Breast epithelium (tissue), 4 donors: ENCODE measurements around the gene STEAP3. TPM values are rescaled to one million over a fixed set of nuclear protein-coding genes. Genes with fewer than 3 reads are reported as not detected.

ENCODE experiments used
- DNase-seq, 2 donors: peaks; one replicate each; pipeline ENCODE4 v3.0.0-alpha.2; 2019; ENCODE audit warnings: low spot score in 2 of 2
- H3K27ac ChIP-seq, 2 donors: fragments of 200-600 bp; sonication (generic) in 1 of 2; one replicate each; pipeline ENCODE4 v1.5.1; 2016 to 2019; ENCODE audit warnings: mild to moderate bottlenecking in 1 of 2
- H3K27me3 ChIP-seq, 2 donors: fragments of 200-600 bp; sonication (generic) in 1 of 2; one replicate each; pipeline versions ENCODE4 v1.5.1 to v1.6.0; 2017 to 2019; ENCODE audit warnings: control low read depth in 1 of 2, mild to moderate bottlenecking in 1 of 2
- H3K36me3 ChIP-seq: fragments of 200-600 bp; one replicate; pipeline ENCODE4 v1.5.1; 2019
- H3K4me1 ChIP-seq, 2 donors: fragments of 200-600 bp; sonication (generic); one replicate each; pipeline ENCODE4 v1.5.1; 2016 to 2019; ENCODE audit warnings: control low read depth in 1 of 2
- H3K4me3 ChIP-seq, 3 donors: fragments of 200-600 bp; sonication (generic); 1 replicate in 2 of 3; 2 replicates in 1 of 3; pipeline ENCODE4 v1.5.1; 2016 to 2019; ENCODE audit warnings: mild to moderate bottlenecking in 3 of 3, moderate library complexity in 2 of 3
- H3K9me3 ChIP-seq, 2 donors: fragments of 200-600 bp; sonication (generic) in 1 of 2; one replicate each; pipeline ENCODE4 v1.5.1; 2016 to 2019; ENCODE audit warnings: control low read depth in 1 of 2
- POLR2A ChIP-seq: fragments of 450-650 bp; IDR thresholded peaks from one replicate; pipeline ENCODE4 v1.6.1; 2016; ENCODE audit warnings: antibody characterized with exemption, mild to moderate bottlenecking, moderate library complexity
- POLR2AphosphoS5 ChIP-seq, 3 donors: sonication (generic); formaldehyde crosslinking; IDR thresholded peaks; one replicate each; pipeline ENCODE4 v1.6.1; 2017; ENCODE audit warnings: antibody characterized with exemption in 3 of 3
- intact Hi-C: fragments of 100-400 bp; cut with DNase I; formaldehyde crosslinking; loops from one replicate; pipeline ENCODE4 v1.15.1; 2023; ENCODE audit warnings: low total_unique reads
- total RNA-seq, 3 donors: library from RNA; depleted of rRNA; stranded (reverse); fragments of >200 nt; gene quantifications; one replicate each; pipeline ENCODE4 v1.1.0, GENCODE V29; 2016
- TF ChIP-seq, protein P1 (sequence below), 3 donors: fragments of 450-650 bp; IDR thresholded peaks; one replicate each; pipeline ENCODE4 v1.5.1; 2016 to 2017; ENCODE audit warnings: antibody characterized with exemption in 3 of 3, mild to moderate bottlenecking in 3 of 3, moderate library complexity in 3 of 3

STEAP3 gene
- total RNA-seq, 3 donors from 2014 or later, result 11.2 to 52.2 (median 49.8) TPM

DNA sequence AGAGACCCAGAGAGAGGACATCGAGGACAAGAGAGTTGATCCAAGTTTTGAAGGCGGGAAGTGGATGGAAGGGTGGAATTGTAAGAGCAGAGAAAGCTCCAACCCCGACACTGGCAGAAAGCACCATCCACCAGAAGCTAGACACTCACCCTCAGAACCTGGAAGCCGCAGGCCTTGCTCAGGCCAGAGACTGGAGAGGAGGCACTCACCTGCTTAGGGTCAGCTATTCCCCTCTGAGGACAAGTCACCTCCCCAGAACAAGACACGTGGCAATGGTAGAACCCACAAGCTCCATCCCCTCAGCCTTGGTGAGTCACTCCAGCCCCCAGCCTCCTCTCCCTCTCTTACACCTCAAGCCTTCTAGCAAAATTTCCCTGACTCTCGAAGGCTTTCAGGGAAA lies 64.9 kb downstream of the STEAP3 start:
- H3K27ac ChIP-seq, result peak overlapping the region; percentile 70 to 78
- TF ChIP-seq, protein P1, sequence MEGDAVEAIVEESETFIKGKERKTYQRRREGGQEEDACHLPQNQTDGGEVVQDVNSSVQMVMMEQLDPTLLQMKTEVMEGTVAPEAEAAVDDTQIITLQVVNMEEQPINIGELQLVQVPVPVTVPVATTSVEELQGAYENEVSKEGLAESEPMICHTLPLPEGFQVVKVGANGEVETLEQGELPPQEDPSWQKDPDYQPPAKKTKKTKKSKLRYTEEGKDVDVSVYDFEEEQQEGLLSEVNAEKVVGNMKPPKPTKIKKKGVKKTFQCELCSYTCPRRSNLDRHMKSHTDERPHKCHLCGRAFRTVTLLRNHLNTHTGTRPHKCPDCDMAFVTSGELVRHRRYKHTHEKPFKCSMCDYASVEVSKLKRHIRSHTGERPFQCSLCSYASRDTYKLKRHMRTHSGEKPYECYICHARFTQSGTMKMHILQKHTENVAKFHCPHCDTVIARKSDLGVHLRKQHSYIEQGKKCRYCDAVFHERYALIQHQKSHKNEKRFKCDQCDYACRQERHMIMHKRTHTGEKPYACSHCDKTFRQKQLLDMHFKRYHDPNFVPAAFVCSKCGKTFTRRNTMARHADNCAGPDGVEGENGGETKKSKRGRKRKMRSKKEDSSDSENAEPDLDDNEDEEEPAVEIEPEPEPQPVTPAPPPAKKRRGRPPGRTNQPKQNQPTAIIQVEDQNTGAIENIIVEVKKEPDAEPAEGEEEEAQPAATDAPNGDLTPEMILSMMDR (IDR thresholded peaks at IDR 0.05), result no peak
- TF ChIP-seq POLR2AphosphoS5 (IDR thresholded peaks at IDR 0.05) (no peak), POLR2A (no peak)
- H3K4me3 ChIP-seq, result no peak overlapping the region
- H3K27me3 ChIP-seq, result no peaks in the 10 kb centered on the region
- no peaks in the 10 kb centered on the region for H3K9me3 ChIP-seq
- no peaks in the 10 kb centered on the region for H3K36me3 ChIP-seq
- peaks cover 0 to under 1% of the 10 kb centered on the region in 2 donors for H3K4me1 ChIP-seq
- no peak for DNase-seq
- intact Hi-C loops, result loop anchor here (5.0 kb wide), 1 partner anchor 406 kb away; no protein-coding TSS in a partner anchor

DNA sequence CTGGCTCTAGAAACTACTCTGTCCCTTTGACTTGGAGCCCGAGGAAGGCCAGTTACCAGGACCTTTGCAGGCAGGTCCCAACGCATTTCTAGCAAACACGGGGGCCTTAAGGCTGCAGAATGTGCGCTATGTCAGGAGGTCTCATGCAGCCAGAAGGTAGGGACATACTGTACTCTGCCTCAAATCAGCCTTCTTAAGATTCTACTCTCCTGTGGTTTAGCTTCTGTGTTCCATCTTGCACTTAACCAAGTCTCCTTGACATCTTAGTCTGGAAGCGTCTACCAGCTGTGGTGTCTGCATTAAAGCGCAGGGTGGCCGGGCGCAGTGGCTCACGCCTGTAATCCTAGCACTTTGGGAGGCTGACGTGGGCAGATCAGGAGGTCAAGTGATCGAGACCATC lies 65.5 kb downstream of the STEAP3 start:
- H3K27ac ChIP-seq, result peak overlapping the region; percentile 70 to 78
- no peaks in the 10 kb centered on the region for H3K4me1 ChIP-seq
- DNase-seq, result peak in 1 of 2 donors; percentile 56
- H3K36me3 ChIP-seq, result no peaks in the 10 kb centered on the region
- H3K27me3 ChIP-seq, result no peaks in the 10 kb centered on the region
- intact Hi-C loops, result loop anchor here (5.0 kb wide), 1 partner anchor 407 kb away; no protein-coding TSS in a partner anchor
- TF ChIP-seq, protein P1 (IDR thresholded peaks at IDR 0.05), result no peak
- TF ChIP-seq POLR2AphosphoS5 (IDR thresholded peaks at IDR 0.05), result no peak
- no peak for TF ChIP-seq POLR2A
- no peaks in the 10 kb centered on the region for H3K9me3 ChIP-seq
- H3K4me3 ChIP-seq, result no peak overlapping the region

DNA sequence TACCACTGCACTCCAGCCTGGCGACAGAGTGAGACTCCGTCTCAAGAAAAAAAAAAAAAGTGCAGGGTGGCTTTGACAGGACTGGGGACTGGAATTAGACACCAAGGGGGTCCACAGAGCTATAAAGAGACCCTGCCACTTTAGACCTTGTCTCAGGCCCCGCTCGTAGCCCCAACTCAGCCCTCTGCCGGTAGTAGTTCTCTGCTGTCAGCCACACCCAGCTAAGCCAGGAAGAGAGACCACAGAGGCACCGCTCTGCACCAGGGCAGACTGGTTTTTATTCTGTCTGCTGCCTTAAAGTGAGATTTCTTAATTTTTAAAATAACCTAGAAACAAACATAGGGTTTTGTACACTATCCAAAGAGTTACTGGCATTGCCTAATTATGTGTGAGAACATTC lies 66.0 kb downstream of the STEAP3 start:
- DNase-seq, result peak in 1 of 2 donors; percentile 44
- Histone ChIP-seq H3K36me3 (no peaks in the 10 kb centered on the region), H3K4me3 (no peak overlapping the region), H3K4me1 (no peaks in the 10 kb centered on the region), H3K9me3 (no peaks in the 10 kb centered on the region), H3K27me3 (no peaks in the 10 kb centered on the region), H3K27ac (peak overlapping the region; percentile 70 to 78)
- no peak for TF ChIP-seq POLR2A
- TF ChIP-seq, protein P1 (IDR thresholded peaks at IDR 0.05), result peak in 1 of 3 donors; percentile 23
- intact Hi-C loops, result loop anchor here (5.0 kb wide), 1 partner anchor 407 kb away; no protein-coding TSS in a partner anchor

DNA sequence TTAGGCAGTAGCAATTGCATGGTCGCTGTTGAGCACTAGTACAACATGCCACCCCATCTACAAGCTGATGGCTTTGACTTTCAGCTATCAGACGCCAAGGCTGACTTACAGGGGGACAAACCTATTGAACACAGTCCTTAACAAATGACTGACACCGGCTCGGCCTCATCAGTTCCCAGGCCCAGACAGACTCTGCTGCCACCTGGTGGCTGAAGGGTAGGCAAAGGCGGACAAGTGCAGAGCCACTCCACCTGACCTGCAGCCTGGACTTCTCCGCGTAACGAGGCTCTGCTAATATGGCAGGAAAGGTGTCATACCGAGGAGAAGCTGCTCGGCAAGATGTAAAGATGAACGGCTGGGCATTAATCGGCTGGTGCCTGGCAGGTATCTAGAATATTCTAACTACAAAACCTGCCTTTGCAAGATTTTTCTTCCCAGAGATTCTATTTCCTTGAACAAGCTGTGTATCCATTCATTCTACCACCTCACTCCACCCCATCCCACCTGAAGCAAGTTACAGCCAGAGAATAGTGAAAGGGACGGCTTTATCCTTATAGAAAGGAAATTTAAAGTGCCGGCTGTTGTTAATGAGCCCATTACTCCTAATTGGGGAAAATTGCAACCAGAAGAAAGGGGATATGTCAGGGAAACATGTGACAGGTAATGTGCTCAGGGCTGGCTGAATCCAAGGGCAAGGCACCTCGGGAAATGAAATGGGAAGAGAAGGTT lies 67.4 kb downstream of the STEAP3 start:
- Histone ChIP-seq H3K27me3 (no peaks in the 10 kb centered on the region), H3K27ac (peak overlapping the region in 1 of 2 donors; percentile 13), H3K4me1 (no peaks in the 10 kb centered on the region), H3K9me3 (no peaks in the 10 kb centered on the region), H3K4me3 (no peak overlapping the region), H3K36me3 (no peaks in the 10 kb centered on the region)
- peak; percentile 73 to 75 for DNase-seq
- TF ChIP-seq POLR2AphosphoS5 (IDR thresholded peaks at IDR 0.05) (no peak), POLR2A (no peak)
- TF ChIP-seq, protein P1 (IDR thresholded peaks at IDR 0.05), result peak; percentile 51 to 88 (median 65)
- intact Hi-C loops, result no loop called here

DNA sequence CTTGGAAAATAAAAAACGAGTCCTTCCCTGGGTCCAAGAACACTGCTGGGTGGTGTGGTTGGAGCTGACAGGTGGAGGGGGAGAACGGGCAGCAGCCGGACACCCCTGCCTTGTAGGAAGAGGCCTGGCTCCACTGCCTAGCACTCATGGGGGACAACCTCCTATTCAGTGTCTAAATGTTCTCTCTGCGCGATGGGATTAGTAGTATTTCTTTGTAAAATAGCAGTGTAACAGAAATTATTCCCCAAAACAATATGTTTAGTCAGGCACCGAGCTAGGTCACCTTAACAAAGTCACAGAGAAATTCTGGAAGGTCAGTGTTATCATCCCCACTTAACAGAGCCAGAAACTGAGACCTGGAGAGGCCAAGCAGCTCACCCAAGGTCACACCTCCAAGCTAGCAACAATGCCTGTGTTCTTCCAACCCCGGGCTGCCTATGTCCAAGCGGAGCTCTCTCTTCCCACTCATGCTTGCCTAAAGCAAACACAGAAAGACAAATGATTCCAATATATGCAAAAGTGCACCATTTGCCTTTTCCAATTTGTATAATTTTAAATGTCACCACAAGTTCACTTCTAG lies 68.0 kb downstream of the STEAP3 start:
- intact Hi-C loops, result no loop called here
- no peak overlapping the region for H3K4me3 ChIP-seq
- no peaks in the 10 kb centered on the region for H3K27me3 ChIP-seq
- no peaks in the 10 kb centered on the region for H3K4me1 ChIP-seq
- no peak for DNase-seq
- peak overlapping the region; percentile 5 to 44 for H3K27ac ChIP-seq
- no peaks in the 10 kb centered on the region for H3K36me3 ChIP-seq
- TF ChIP-seq POLR2AphosphoS5 (IDR thresholded peaks at IDR 0.05), result no peak
- TF ChIP-seq, protein P1 (IDR thresholded peaks at IDR 0.05), result no peak
- no peak for TF ChIP-seq POLR2A
- H3K9me3 ChIP-seq, result no peaks in the 10 kb centered on the region
